OCI-LY3 (cell line): ENCODE data around the gene CYP4F3.
"Not testable (repeated sequence)": the region's sequence is repeated elsewhere in the genome, so short reads cannot be mapped to it uniquely, and the experiment has no call there.

ENCODE experiments used
- EZH2phosphoT487 ChIP-seq: fragments of 200-600 bp; shearing (Covaris generic); IDR thresholded peaks from 2 replicates; pipeline ENCODE4 v1.6.1; 2018; ENCODE audit warnings: antibody characterized with exemption, mixed run types, low read depth
- TF ChIP-seq, protein P1 (sequence below): fragments of 200-600, 300-600 bp; sonication (generic); IDR thresholded peaks from 2 replicates; pipeline ENCODE4 v1.5.1; 2014; ENCODE audit warnings: antibody characterized with exemption, low read length, low read depth

DNA sequence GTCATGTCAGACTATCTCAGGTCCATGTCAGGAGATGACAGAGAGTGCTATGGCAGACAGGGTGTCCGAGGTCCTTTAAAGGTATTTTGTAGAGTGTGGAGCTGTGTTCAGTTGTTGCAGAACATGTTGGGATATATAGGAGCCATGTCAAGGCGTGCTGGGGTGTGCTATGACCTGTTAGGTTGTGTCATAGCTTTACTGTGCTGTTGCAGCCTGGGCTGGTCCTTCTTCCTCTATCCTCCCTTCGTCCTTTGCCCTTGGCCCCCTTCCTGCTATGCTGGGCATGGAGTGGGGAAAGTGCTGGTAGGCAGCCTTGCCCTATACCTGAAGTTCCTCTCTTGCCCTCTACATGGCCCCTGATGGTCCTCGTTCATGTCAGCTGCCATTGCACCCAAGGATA is 39.2 kb downstream of the CYP4F3 start:
- TF ChIP-seq, protein P1, sequence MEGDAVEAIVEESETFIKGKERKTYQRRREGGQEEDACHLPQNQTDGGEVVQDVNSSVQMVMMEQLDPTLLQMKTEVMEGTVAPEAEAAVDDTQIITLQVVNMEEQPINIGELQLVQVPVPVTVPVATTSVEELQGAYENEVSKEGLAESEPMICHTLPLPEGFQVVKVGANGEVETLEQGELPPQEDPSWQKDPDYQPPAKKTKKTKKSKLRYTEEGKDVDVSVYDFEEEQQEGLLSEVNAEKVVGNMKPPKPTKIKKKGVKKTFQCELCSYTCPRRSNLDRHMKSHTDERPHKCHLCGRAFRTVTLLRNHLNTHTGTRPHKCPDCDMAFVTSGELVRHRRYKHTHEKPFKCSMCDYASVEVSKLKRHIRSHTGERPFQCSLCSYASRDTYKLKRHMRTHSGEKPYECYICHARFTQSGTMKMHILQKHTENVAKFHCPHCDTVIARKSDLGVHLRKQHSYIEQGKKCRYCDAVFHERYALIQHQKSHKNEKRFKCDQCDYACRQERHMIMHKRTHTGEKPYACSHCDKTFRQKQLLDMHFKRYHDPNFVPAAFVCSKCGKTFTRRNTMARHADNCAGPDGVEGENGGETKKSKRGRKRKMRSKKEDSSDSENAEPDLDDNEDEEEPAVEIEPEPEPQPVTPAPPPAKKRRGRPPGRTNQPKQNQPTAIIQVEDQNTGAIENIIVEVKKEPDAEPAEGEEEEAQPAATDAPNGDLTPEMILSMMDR: not testable (repeated sequence)
- TF ChIP-seq EZH2phosphoT487: not testable (repeated sequence)
